OCI-M2 (cell line): ENCODE results near the gene STIM1.
"Not testable (repeated sequence)": the region's sequence is repeated elsewhere in the genome, so short reads cannot be mapped to it uniquely, and the experiment has no call there.

Experiments
- DNase-seq: peaks from one replicate; lab custom pipeline; 2025; ENCODE audit not compliant: unreplicated experiment; lab: John Stamatoyannopoulos, UW

STIM1 gene

DNA sequence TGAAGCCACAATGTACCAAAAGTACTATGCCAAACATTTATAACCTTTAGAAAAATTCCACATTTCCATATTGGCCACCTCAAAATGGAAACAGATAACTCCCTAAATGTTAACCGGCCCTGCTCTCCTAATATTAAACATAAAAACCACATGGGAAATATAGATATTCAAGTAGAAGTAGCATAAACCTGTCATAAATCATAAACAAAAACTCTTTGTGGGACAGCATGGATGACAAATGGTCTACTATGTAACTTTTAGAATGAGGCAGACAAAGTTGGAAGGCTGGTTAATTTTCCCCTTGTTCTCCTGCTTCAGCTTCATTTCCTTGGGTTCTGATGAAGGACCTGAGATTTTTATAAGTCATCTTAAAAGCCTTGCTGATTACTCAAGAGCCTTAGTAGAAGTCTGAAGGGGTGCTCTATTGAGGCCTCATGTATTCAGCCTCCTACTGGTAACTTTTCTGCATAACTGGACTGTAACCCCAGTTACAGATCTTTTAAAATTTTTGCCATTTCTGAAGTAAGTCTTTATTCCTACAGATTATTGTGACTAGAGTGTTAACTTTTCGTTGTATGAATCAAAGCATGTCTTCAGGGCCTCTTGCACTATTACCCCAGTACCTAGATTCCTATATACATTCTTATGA, 116.4 kb downstream of the STIM1 start:
- no peak for DNase-seq

DNA sequence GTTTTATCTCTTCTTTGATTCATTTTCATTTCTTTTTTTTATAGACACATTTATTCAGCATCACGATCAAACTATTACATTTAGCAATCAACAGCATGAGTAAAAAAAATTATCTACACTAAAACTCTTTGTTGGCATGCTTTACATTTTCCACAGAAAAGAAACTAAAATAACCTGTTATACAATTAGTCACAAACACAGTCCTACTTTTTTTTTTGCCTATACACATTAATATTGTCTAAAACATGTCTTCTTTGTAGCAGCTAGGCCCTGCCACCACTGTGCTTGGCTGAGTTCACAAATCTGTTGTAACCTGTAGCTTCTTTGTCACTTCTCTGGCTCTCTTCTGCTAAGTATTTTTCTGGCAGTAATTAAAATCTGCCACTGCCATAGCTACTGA, 117.0 kb downstream of the STIM1 start:
- no peak for DNase-seq

DNA sequence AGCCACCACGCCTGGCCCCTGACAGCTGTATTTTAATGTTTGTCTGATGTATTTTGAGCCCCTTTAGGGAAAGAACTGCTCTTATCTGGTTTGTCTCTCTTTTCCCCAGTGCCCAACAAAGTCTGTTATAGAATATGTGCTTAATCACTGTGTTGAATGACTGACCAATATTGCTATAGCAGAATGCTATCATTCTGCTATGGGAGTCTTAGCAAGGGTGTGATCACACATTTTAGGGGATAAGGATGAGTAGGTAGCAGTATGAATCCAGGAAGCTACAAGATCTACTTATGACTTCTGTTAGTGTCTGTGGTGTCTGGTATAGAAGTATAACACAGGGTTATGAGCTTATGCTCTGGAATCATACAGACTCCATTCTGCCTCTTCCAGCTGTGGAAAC, 121.6 kb downstream of the STIM1 start:
- DNase-seq = no peak

DNA sequence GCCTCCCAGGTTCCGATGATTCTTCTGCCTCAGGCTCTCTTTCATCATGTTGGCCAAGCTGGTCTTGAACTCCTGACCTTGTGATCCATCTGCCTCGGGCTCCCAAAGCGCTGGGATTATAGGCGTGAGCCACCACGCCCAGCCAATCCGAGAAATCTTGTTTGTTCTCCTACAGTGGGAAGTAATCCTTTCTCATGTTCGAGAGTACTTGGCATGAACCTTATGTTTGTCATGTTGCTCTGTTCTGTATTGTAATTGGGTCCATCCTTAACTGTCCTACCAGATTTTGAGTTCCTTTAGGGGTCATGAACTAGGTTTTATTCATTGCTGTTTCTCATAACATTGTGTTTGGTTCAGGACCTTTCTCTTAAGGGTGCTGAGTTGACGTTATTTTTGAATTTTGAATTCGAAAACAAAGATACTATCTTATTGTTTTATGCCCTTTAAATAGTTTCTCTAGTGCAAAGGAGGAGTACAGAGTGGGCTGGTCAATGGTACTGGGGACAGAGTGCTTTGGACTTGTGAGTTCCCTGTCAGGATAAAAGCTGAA, 125.7 kb downstream of the STIM1 start:
- no peak for DNase-seq

DNA sequence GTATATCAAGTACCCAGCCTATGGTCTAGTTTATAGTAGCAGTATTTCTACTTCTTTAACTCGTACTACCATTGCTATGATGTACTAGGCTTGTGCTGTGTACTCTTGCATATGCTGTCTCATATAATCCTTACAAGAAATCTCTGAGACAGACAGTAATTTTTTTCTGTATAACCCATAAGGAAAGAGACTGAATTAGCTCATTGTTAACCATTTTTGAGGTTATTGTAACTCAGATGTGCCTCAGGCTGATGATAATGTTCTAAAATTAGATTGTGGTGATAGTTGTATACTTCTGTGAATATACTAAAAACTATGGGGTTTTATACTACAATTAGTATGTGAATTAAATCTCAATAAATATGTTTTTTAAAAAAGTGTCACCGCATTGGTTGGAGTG, 127.0 kb downstream of the STIM1 start:
- DNase-seq = no peak

DNA sequence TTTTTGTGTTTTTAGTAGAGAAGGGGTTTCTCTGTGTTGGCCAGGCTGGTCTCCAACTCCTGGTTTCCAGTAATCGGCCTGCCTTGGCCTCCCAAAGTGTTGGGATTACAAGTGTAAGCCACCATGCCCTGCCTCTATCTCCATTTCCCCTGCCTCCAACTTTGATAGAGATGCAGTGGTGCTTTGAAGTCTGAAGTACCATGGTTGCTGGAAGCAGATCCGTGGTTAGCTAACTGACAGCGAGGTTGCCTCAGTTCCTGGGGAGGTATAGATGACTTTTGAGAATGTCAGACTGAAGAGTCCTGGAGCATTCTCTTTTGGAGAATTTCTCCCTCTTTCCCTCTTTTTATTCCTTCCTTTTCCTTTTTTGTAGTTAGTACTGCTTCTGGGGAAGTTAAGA, 127.6 kb downstream of the STIM1 start:
- DNase-seq = no peak

DNA sequence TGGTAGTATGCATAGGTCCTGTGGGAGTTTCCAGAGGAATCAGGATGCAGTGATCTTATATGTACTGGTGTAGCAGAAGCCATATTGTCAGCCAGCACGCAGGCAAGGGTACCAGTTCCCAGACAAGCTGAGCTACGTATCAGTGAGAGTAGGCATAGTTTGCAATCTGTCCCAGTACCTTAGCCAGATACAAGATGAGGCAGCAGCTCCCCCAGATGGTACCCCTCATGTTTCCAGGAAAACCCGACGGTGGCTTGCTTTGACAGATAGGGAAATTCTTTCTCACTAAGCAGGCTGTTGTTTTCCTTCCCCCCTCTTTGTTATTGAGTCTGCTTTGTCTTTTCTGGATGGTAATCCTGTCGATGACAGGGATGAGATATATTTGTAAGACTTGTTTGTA, 129.4 kb downstream of the STIM1 start:
- DNase-seq = no peak

DNA sequence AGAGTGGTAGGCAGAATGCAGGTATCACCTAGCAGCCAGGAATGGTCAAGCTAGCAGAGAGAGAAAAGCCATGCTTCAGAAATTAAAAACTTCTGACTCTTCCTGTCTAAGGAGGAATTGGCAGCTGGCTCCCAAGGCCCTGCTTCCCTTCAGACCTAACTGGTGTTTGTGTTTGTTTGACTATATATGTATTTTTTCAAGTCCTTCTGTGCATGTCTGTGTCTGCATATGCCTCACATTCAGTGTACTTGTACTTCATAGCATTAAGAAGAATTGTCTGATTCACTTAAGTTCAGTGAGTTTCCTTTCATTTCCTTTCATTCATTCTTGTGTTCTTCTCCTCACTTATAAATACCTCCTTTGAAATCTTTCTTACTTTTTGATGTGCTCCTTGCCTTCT, 130.2 kb downstream of the STIM1 start:
- DNase-seq = no peak

DNA sequence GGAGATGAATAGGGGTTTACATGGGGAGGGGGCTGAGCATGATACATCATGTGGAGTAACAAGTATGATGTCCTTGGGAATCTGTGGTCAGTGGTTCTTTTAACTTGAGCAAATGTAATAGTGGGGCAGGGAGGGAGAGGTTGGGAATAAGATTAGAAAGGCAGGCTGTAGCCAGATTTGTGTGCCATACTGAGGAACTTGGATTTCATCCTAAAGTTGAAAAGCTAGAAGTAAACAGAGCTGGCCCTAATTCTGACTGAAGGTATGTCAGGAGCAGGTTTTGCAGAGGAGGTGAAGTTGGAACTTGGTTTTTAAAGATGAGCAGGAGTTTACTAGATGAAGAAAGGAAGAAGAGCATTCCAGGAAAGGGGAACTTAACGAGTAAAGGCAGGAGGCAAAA, 130.8 kb downstream of the STIM1 start:
- no peak for DNase-seq

DNA sequence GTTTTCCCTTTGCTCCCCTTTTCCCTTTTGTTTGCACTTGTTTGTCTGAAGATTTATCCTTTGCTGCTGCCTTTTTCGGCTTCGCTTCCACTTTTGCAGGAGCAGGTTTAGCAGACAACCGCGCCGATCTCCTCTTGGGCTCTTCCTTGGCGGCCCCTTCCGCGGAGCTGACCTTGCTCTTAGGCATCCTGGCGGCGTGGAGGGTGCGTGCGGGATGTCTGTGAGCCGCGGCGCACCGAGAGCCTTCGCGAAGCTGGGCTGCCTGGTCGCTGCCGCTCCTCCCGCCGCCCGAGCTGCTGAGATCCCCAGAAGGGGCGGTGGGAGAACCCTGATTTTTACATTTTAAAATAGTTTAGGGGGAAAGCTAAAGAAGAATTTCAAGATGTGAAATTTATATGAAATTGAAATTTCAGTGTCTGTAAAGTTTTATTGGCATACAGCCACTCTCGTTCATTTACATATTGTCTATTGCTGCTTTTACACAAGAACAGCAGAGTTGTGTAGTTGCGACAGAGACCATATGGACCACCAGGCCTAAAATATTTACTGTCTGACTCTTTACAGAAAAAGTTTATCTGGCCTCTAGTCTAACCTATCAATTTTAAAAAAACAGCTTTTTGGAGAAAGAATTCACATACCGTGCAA, 133.9 kb downstream of the STIM1 start:
- DNase-seq = no peak

DNA sequence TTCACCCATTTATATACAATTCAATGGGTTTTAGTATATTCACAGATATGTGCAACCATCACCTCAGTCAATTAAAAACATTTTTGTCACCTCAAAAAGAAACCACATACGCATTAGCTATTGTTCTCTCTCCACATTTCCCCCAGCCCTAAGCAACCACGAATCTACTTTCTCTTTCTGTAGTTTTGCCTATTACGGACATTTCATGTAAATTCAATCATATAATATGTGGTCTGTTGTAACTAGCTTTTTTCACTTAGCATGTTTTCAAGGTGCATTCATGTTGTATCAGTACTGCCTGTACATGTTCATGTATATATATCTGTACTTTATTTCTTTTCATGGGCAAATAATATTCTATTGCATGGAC, 134.4 kb downstream of the STIM1 start:
- DNase-seq = no peak

DNA sequence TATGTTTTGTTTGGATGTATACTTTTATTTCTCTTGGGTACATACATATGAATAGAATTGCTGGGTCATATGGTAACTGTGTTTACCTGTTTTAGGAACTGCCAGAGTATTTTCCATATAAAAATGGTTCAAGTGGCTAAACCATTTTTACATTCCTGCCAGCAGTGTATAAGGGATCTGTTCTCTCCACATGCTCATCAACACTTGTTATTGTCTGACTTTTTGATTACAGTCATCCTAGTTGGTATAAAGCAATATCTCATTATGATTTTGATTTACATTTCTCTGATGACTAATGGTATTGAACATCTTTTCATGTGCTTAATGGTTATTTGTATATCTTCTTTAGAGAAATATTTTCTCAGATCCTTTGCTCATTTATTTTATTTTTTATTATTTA, 134.9 kb downstream of the STIM1 start:
- DNase-seq = no peak

DNA sequence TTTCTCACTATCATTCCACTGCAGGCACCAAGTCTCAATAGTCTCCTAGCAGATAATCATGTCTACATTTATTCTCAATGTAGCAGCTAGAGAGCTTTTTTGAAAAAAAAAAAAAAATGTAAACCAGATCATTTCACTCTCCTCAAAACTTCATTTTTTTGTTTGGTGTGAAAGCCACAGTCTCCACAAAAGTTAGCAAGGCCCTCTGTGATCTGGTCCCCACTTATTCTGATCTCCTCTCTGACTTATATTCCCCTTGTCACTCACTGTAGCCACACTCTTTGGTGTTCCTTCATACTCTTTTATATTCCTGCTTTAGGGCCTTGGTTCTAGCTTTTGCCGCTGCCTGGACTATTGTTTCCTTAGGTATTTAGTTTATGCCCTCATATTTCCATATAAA, 137.5 kb downstream of the STIM1 start:
- no peak for DNase-seq

DNA sequence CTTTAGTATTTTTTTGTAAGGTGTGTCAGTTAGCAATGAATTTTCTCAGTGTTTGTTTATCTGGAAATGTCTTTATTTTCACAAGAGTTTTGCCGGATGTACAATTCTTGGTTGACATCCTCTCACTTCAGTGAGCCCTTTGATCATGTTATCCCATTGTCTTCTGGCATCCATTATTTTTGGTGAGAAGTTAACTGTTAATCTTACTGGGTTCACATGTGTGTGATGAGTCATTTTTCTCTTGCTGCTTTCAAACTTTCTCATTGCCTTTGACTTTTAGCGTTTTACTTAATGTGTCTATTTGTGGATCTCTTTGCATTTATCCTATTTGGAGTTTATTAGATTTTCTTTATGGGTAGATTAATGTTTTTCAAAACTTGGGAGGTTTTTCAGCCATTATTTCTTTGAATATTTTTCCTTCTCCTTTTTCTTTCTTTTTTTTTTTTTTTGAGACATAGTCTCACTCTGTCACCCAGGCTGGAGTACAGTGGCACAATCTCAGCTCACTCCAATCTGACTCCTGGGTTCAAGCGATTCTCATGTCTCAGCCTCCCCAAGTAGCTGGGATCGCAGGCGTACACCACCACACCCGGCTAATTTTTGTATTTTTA, 138.7 kb downstream of the STIM1 start:
- no peak for DNase-seq

DNA sequence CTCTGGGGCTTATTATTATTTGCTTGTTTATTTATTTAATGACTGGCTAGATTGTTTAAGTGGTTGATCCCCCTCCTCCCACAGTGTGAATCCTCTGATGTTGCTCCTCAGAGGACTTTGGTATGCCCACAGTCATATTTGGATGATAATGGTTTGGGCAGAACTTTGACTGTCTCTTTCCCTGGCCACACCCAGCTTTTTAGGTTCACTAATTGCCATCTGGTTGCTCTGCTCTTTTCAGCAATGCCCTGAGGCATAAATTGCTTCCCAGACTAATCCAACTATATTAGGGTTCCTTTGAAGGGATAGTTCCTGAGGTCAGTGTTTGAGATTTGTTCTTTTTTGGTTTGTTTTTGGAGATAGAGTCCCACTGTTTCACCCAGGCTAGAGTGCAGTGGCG, 139.8 kb downstream of the STIM1 start:
- no peak for DNase-seq

DNA sequence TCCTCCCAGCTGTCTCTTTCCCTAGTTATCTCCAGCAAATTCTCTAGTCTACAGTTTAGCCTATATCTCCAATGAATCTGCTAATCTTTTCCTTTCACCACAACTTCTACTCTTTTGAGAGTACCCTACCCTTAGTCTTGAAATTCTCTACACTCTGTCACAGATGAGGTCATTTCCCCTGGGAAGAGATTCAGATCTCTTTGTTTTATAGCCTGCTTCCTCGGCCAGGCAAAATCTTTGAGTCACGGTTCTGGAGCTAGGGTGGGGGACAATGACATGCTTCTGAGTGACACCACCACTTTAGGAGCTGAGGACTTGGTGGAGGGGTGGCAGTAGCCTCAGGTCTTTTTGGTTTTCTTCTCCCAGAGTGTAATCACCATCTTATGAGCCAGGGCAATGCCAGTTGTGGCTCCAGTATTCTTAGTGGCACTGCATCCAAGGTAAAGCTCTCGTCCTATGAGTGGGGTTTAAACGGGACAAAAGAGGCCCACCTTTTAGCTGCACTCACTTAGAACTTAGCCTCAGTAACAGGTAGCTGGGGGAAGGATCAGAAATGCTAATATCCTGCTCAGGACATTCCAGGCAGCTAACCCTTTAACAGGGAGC, 140.6 kb downstream of the STIM1 start:
- DNase-seq = no peak

DNA sequence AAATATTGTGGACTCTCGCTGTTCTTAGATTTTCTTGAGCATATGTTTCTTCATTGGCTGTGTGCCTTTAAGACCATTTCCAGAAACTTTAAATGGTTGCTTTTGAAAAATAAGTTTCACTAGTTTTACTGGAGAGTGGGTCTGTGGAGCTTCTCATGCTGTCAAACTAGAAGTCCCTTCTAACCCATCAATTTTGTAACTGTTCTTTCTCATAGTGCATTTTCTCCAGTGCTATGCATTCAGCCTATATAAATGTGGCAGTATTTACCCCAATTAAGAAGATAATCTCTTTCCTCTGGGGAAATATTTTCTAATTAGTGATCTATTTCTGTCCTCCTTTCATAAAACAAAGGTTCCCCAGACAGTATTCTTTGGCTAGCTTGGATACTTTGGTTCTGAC, 141.2 kb downstream of the STIM1 start:
- no peak for DNase-seq

DNA sequence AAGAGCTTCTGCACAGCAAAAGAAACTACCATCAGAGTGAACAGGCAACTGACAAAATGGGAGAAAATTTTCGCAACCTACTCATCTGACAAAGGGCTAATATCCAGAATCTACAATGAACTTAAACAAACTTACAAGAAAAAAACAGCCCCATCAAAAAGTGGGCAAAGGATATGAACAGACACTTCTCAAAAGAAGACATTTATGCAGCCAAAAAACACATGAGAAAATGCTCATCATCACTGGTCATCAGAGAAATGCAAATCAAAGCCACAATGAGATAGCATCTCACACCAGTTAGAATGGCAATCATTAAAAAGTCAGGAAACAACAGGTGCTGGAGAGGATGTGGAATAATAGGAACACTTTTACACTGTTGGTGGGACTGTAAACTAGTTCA, 149.3 kb downstream of the STIM1 start:
- not testable (repeated sequence) for DNase-seq

DNA sequence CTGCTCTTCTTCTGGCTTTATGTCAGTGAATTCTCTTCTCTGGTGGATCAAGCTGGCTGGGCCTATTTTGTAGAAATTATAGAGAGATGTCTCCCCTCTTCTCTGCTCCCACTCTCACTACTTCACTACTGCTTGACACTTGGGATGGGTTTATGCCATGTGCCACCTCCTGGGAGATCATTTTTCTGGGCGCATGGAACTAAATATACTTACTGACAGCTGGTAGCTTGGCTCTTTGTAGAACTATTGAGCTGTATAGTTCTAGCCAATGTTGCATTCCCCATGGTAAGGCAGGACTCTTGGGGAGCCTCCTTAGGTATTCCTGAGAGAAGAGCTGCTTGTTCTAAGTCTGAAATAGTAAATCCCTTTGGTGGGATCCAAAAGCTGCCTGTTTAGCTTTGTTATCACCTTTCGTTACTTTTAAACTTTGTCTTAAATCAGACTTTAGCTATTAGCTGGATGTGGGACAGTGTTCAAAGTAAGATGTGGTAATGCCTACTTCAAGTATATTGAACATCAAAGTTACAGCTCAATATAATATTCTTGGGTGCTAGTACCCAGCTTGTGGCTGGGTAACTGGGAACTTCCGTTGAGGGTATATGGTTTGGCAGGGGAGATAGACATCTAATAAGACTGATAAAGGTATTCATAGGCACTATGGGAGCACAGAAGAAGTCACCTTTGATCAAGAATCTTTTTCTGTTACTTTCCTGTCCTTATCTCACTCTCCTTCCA, 151.6 kb downstream of the STIM1 start:
- DNase-seq = no peak

DNA sequence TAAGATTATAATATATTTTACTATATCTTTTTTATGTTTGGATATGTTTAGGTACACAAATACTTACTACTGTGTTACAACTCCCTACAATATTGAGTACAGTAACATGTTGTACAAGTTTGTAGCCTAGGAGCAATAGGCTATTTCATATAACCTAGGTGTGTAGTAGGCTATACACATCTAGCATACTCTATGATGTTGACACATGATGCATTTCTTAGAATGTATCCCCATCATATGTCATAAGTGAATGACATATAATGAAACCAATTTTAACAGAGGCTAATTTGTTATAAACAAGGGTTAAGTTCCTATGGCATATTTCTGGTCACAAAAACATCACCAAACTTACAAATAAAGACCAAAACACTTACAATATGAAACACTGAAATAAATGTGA, 152.7 kb downstream of the STIM1 start:
- no peak for DNase-seq

DNA sequence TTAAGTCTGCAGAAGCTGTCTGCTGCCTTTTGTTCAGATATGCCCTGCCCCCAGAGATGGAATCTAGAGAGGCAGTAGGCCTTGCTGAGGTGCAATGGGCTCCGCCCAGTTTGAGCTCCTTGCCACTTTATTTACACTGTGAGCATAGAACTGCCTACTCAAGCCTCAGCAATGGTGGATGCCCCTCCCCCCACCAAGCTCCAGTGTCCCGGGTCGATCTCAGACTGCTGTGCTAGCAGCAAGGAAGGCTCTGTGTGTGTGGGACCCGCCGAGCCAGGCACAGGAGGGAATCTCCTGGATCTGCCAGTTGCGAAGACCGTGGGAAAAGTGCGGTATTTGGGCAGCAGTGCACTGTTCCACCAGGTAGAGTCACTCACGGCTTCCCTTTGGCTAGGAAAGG, 161.1 kb downstream of the STIM1 start:
- DNase-seq = not testable (repeated sequence)
